Fibroblast of lung (primary cell): ENCODE measurements around the gene SIGLEC5. TPM values are rescaled to one million over a fixed set of nuclear protein-coding genes. Genes with fewer than 3 reads are reported as not detected.

Experiments used
- DNase-seq, 2 donors: peaks; one replicate each; pipeline versions ENCODE4 v3.0.0 to v3.0.0-alpha.2; 2010; ENCODE audit warnings: low read depth in 2 of 2
- H2AFZ ChIP-seq: 2 replicates; pipeline ENCODE4 v1.5.1; 2012; ENCODE audit warnings: low read length, control low read depth, inconsistent platforms
- H3K27ac ChIP-seq: 2 replicates; pipeline ENCODE4 v1.5.1; 2011; ENCODE audit warnings: low read length, control low read depth; ENCODE audit not compliant: insufficient read depth
- H3K27me3 ChIP-seq: 2 replicates; pipeline ENCODE4 v1.5.1; 2011; ENCODE audit warnings: mild to moderate bottlenecking, low read length; ENCODE audit not compliant: control insufficient read depth, insufficient read depth
- H3K36me3 ChIP-seq: 2 replicates; pipeline ENCODE4 v1.5.1; 2011; ENCODE audit warnings: low read length; ENCODE audit not compliant: control insufficient read depth, insufficient read depth
- H3K4me1 ChIP-seq: 2 replicates; pipeline ENCODE4 v1.5.1; 2011; ENCODE audit warnings: low read length; ENCODE audit not compliant: control insufficient read depth, insufficient read depth; ENCODE audit errors: extremely low read depth
- H3K4me2 ChIP-seq: 2 replicates; pipeline ENCODE4 v1.5.1; 2011; ENCODE audit warnings: low read length, control low read depth; ENCODE audit not compliant: insufficient read depth; ENCODE audit errors: extremely low read depth
- H3K4me3 ChIP-seq, 4 experiments: fragments of 200-600 bp in 1 of 4; sonication (generic) in 1 of 4; replicated peaks in 1 of 4; 2 replicates each; pipeline ENCODE4 v1.5.1; 2011 to 2016; ENCODE audit warnings: low read length in 4 of 4, low read depth in 3 of 4, mild to moderate bottlenecking in 3 of 4, control low read depth in 2 of 4, inconsistent platforms in 1 of 4, mixed read lengths in 1 of 4; ENCODE audit not compliant: insufficient read depth in 1 of 4; ENCODE audit errors: control extremely low read depth in 1 of 4
- H3K79me2 ChIP-seq: 2 replicates; pipeline ENCODE4 v1.5.1; 2012; ENCODE audit warnings: mild to moderate bottlenecking, low read length, inconsistent platforms; ENCODE audit not compliant: control insufficient read depth, insufficient read depth
- H3K9ac ChIP-seq: 2 replicates; pipeline ENCODE4 v1.5.1; 2011; ENCODE audit warnings: mild to moderate bottlenecking, low read length, control low read depth; ENCODE audit not compliant: insufficient read depth
- H3K9me3 ChIP-seq: 2 replicates; pipeline ENCODE4 v1.5.1; 2012; ENCODE audit warnings: low read depth, low read length; ENCODE audit not compliant: control insufficient read depth, insufficient read depth
- H4K20me1 ChIP-seq: 2 replicates; pipeline ENCODE4 v1.5.1; 2011; ENCODE audit warnings: low read length; ENCODE audit not compliant: control insufficient read depth, insufficient read depth; ENCODE audit errors: extremely low read depth
- CTCF ChIP-seq, 2 donors: IDR thresholded peaks in 1 of 2; conservative IDR thresholded peaks in 1 of 2; 1 replicate in 1 of 2; 2 replicates in 1 of 2; pipeline ENCODE4 v1.5.1; 2011 to 2012; ENCODE audit warnings: low read length in 2 of 2, control low read depth in 1 of 2, inconsistent platforms in 1 of 2, low read depth in 1 of 2, mild to moderate bottlenecking in 1 of 2
- EZH2 ChIP-seq: IDR thresholded peaks from 2 replicates; pipeline ENCODE4 v1.5.1; 2012; ENCODE audit warnings: low read length, control low read depth, mild to moderate bottlenecking; ENCODE audit errors: missing control alignments
- polyA plus RNA-seq, 2 donors: library from polyadenylated mRNA; depleted of rRNA in 1 of 2; stranded (reverse) in 1 of 2; unstranded in 1 of 2; fragments of >200 nt; gene quantifications; 2 replicates each; pipeline ENCODE4 v1.2.1, GENCODE V29; 2011 to 2012; ENCODE audit warnings: missing spikeins in 1 of 2
- total RNA-seq: library from RNA; depleted of rRNA; stranded (reverse); fragments of >200 nt; gene quantifications from 2 replicates; pipeline ENCODE4 v1.2.1, GENCODE V29; 2014

Gene SIGLEC5
- total and polyA plus RNA-seq, 2 donors (not counting 1 experiment from before 2014, with no cell fraction given), result not detected

- H3K27me3 ChIP-seq, result no peaks in the 10 kb centered on the region
- H3K4me2 ChIP-seq, result no peak overlapping the region
- no peaks in the 10 kb centered on the region for H3K9me3 ChIP-seq
- TF ChIP-seq CTCF (conservative IDR thresholded peaks at IDR 0.05 in 1 of 2, IDR thresholded peaks at IDR 0.05 in 1 of 2; ENCODE audit: low read depth in 1 of 2, low read length in 2 of 2), result no peak
- no peak for TF ChIP-seq EZH2
- H3K4me1 ChIP-seq, result no peaks in the 10 kb centered on the region
- H3K9ac ChIP-seq, result no peak overlapping the region
- H4K20me1 ChIP-seq, result no peaks in the 10 kb centered on the region
- no peaks in the 10 kb centered on the region for H3K36me3 ChIP-seq
- H3K27ac ChIP-seq, result no peak overlapping the region
- no peak overlapping the region for H2AFZ ChIP-seq
- no peak for DNase-seq
- H3K79me2 ChIP-seq, result no peaks in the 10 kb centered on the region
- H3K4me3 ChIP-seq, result no peak overlapping the region
Measured at GRCh38 chr19:51663650-51664049, 33.4 kb upstream of the SIGLEC5 start.

- Histone ChIP-seq H3K4me2 (no peak overlapping the region), H3K4me3 (no peak overlapping the region), H4K20me1 (no peaks in the 10 kb centered on the region), H3K27me3 (no peaks in the 10 kb centered on the region), H3K27ac (no peak overlapping the region), H3K79me2 (no peaks in the 10 kb centered on the region), H3K9me3 (no peaks in the 10 kb centered on the region), H3K9ac (no peak overlapping the region), H3K36me3 (no peaks in the 10 kb centered on the region), H3K4me1 (no peaks in the 10 kb centered on the region), H2AFZ (no peak overlapping the region)
- TF ChIP-seq CTCF (conservative IDR thresholded peaks at IDR 0.05 in 1 of 2, IDR thresholded peaks at IDR 0.05 in 1 of 2; ENCODE audit: low read depth in 1 of 2, low read length in 2 of 2), result peak; percentile 70 to 71
- TF ChIP-seq EZH2, result no peak
- peak; percentile 54 to 79 for DNase-seq
Measured at GRCh38 chr19:51660975-51661600, 30.9 kb upstream of the SIGLEC5 start.

GRCh38 chr19:51654783-51655182, 24.6 kb upstream of the SIGLEC5 start:
- H3K36me3 ChIP-seq, result no peaks in the 10 kb centered on the region
- no peaks in the 10 kb centered on the region for H3K27me3 ChIP-seq
- H4K20me1 ChIP-seq, result no peaks in the 10 kb centered on the region
- no peaks in the 10 kb centered on the region for H3K79me2 ChIP-seq
- DNase-seq, result no peak
- H3K9ac ChIP-seq, result no peak overlapping the region
- no peak overlapping the region for H3K27ac ChIP-seq
- H3K4me2 ChIP-seq, result no peak overlapping the region
- TF ChIP-seq CTCF (conservative IDR thresholded peaks at IDR 0.05 in 1 of 2, IDR thresholded peaks at IDR 0.05 in 1 of 2; ENCODE audit: low read depth in 1 of 2, low read length in 2 of 2), result no peak
- TF ChIP-seq EZH2, result no peak
- H2AFZ ChIP-seq, result no peak overlapping the region
- no peak overlapping the region for H3K4me3 ChIP-seq
- no peaks in the 10 kb centered on the region for H3K9me3 ChIP-seq
- no peaks in the 10 kb centered on the region for H3K4me1 ChIP-seq
